ENCODE data around the gene DUSP16. TPM values are rescaled to one million over a fixed set of nuclear protein-coding genes. Genes with fewer than 3 reads are reported as not detected.

The DUSP16 gene
- polyA plus RNA-seq, 1 donor from 2014 or later, result 42.5 TPM

DNA sequence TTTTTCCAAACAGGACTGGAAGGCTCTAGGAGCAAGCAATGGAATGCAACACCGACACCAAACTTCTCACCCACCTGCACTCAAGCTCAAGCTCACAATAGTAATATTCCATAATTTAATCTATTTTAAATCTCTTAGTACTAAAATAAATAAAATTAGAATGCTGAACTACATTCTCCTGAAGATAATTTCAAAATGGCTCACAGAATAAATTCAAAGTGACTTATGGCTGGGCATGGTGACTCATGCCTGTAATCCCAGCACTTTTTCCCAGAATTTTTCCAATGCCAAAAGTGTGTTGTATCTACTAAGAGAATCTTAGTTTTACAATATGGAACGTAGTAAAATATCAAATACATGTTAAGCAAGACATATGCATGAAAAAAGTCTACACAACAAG lies 31.5 kb downstream of the DUSP16 start:
- H3K9me2 ChIP-seq (ENCODE audit: insufficient read depth, low read length), result no peaks in the 10 kb centered on the region
- no peak for TF ChIP-seq TAF1 (IDR thresholded peaks at IDR 0.05; ENCODE audit: low read depth)
- TF ChIP-seq RAD21 (conservative IDR thresholded peaks at IDR 0.05), result no peak
- no peak for TF ChIP-seq POLR2AphosphoS5 (IDR thresholded peaks at IDR 0.05)
- TF ChIP-seq EP300 (conservative IDR thresholded peaks at IDR 0.05; ENCODE audit: poor library complexity, severe bottlenecking), result no peak
- no peak for TF ChIP-seq EZH2 (IDR thresholded peaks at IDR 0.05; ENCODE audit: borderline replicate concordance, insufficient read depth, low read length, poor library complexity, severe bottlenecking)
- TF ChIP-seq, protein P1, sequence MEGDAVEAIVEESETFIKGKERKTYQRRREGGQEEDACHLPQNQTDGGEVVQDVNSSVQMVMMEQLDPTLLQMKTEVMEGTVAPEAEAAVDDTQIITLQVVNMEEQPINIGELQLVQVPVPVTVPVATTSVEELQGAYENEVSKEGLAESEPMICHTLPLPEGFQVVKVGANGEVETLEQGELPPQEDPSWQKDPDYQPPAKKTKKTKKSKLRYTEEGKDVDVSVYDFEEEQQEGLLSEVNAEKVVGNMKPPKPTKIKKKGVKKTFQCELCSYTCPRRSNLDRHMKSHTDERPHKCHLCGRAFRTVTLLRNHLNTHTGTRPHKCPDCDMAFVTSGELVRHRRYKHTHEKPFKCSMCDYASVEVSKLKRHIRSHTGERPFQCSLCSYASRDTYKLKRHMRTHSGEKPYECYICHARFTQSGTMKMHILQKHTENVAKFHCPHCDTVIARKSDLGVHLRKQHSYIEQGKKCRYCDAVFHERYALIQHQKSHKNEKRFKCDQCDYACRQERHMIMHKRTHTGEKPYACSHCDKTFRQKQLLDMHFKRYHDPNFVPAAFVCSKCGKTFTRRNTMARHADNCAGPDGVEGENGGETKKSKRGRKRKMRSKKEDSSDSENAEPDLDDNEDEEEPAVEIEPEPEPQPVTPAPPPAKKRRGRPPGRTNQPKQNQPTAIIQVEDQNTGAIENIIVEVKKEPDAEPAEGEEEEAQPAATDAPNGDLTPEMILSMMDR (IDR thresholded peaks at IDR 0.05; ENCODE audit: poor library complexity, severe bottlenecking), result no peak
- TF ChIP-seq SMC3 (conservative IDR thresholded peaks at IDR 0.05; ENCODE audit: poor library complexity), result no peak
- TF ChIP-seq, protein P2, sequence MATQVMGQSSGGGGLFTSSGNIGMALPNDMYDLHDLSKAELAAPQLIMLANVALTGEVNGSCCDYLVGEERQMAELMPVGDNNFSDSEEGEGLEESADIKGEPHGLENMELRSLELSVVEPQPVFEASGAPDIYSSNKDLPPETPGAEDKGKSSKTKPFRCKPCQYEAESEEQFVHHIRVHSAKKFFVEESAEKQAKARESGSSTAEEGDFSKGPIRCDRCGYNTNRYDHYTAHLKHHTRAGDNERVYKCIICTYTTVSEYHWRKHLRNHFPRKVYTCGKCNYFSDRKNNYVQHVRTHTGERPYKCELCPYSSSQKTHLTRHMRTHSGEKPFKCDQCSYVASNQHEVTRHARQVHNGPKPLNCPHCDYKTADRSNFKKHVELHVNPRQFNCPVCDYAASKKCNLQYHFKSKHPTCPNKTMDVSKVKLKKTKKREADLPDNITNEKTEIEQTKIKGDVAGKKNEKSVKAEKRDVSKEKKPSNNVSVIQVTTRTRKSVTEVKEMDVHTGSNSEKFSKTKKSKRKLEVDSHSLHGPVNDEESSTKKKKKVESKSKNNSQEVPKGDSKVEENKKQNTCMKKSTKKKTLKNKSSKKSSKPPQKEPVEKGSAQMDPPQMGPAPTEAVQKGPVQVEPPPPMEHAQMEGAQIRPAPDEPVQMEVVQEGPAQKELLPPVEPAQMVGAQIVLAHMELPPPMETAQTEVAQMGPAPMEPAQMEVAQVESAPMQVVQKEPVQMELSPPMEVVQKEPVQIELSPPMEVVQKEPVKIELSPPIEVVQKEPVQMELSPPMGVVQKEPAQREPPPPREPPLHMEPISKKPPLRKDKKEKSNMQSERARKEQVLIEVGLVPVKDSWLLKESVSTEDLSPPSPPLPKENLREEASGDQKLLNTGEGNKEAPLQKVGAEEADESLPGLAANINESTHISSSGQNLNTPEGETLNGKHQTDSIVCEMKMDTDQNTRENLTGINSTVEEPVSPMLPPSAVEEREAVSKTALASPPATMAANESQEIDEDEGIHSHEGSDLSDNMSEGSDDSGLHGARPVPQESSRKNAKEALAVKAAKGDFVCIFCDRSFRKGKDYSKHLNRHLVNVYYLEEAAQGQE (IDR thresholded peaks at IDR 0.05; ENCODE audit: borderline replicate concordance), result no peak
- TF ChIP-seq MXI1 (conservative IDR thresholded peaks at IDR 0.05; ENCODE audit: poor library complexity, severe bottlenecking), result no peak
- no peak overlapping the region for H3K9ac ChIP-seq (ENCODE audit: low read length)
- no peak overlapping the region for H2AFZ ChIP-seq (ENCODE audit: low read depth, low read length)
- no peaks in the 10 kb centered on the region for H3K27me3 ChIP-seq (ENCODE audit: insufficient read depth, low read depth, low read length)
- H3K79me2 ChIP-seq (replicated peaks; ENCODE audit: insufficient read depth, low read length), result no peaks in the 10 kb centered on the region
- H3K36me3 ChIP-seq (ENCODE audit: insufficient read depth, low read length), result no peaks in the 10 kb centered on the region
- H3K4me2 ChIP-seq (ENCODE audit: low read length), result no peak overlapping the region
- H3K9me3 ChIP-seq (ENCODE audit: low read length), result no peaks in the 10 kb centered on the region
- no peaks in the 10 kb centered on the region for H3F3A ChIP-seq (ENCODE audit: insufficient read depth, low read length, poor library complexity, severe bottlenecking)
- H3K4me3 ChIP-seq (ENCODE audit: low read length), result no peak overlapping the region
- no peaks in the 10 kb centered on the region for H4K20me1 ChIP-seq (ENCODE audit: insufficient read depth)
- no peak overlapping the region for H3K27ac ChIP-seq (ENCODE audit: low read length)

DNA sequence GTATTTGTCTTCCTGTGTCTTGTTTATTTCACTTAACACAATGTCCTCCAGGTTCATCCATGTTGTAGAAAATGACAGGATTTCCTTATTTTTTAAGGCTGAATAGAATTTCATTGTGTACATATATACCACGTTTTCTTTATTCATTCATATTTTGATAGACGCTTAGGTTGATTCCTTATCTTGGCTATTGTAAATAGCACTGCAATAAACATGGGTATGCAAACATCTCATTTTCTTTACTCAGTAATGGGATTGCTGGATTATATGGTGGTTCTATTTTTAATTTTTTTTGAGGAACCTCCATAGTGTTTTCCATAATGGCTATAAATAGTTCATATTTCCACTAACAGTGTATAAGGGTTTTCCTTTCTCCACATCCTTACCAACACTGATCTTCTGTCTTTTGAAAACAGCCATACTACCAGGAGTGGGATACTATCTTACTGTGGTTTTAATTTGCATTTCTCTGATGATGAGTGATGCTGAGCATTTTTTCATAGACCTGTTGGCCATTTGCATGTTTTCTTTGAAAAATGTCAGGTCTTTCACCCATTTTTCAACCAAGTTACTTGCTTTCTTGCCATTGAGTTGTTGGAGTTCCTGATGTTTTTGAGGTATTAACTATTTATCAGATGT lies 32.8 kb downstream of the DUSP16 start:
- no peaks in the 10 kb centered on the region for H3F3A ChIP-seq (ENCODE audit: insufficient read depth, low read length, poor library complexity, severe bottlenecking)
- H3K9ac ChIP-seq (ENCODE audit: low read length), result no peak overlapping the region
- TF ChIP-seq MXI1 (conservative IDR thresholded peaks at IDR 0.05; ENCODE audit: poor library complexity, severe bottlenecking), result no peak
- TF ChIP-seq, protein P1 (IDR thresholded peaks at IDR 0.05; ENCODE audit: poor library complexity, severe bottlenecking), result no peak
- TF ChIP-seq RAD21 (conservative IDR thresholded peaks at IDR 0.05), result no peak
- TF ChIP-seq TAF1 (IDR thresholded peaks at IDR 0.05; ENCODE audit: low read depth), result no peak
- TF ChIP-seq, protein P2 (IDR thresholded peaks at IDR 0.05; ENCODE audit: borderline replicate concordance), result no peak
- no peak for TF ChIP-seq EZH2 (IDR thresholded peaks at IDR 0.05; ENCODE audit: borderline replicate concordance, insufficient read depth, low read length, poor library complexity, severe bottlenecking)
- TF ChIP-seq POLR2AphosphoS5 (IDR thresholded peaks at IDR 0.05), result no peak
- TF ChIP-seq SMC3 (conservative IDR thresholded peaks at IDR 0.05; ENCODE audit: poor library complexity), result no peak
- TF ChIP-seq EP300 (conservative IDR thresholded peaks at IDR 0.05; ENCODE audit: poor library complexity, severe bottlenecking), result no peak
- no peaks in the 10 kb centered on the region for H3K9me3 ChIP-seq (ENCODE audit: low read length)
- H3K4me3 ChIP-seq (ENCODE audit: low read length), result no peak overlapping the region
- H3K4me2 ChIP-seq (ENCODE audit: low read length), result no peak overlapping the region
- H3K79me2 ChIP-seq (replicated peaks; ENCODE audit: insufficient read depth, low read length), result no peaks in the 10 kb centered on the region
- H3K27ac ChIP-seq (ENCODE audit: low read length), result no peak overlapping the region
- H2AFZ ChIP-seq (ENCODE audit: low read depth, low read length), result no peak overlapping the region
- H3K9me2 ChIP-seq (ENCODE audit: insufficient read depth, low read length), result no peaks in the 10 kb centered on the region
- H3K27me3 ChIP-seq (ENCODE audit: insufficient read depth, low read depth, low read length), result no peaks in the 10 kb centered on the region
- H4K20me1 ChIP-seq (ENCODE audit: insufficient read depth), result no peaks in the 10 kb centered on the region
- H3K36me3 ChIP-seq (ENCODE audit: insufficient read depth, low read length), result no peaks in the 10 kb centered on the region

Data from neural cell (in vitro differentiated cells).